HepG2 (cell line): Measurements from ENCODE around the gene CSK. TPM values are rescaled to one million over a fixed set of nuclear protein-coding genes. Genes with fewer than 3 reads are reported as not detected.

Experiments
- ATAC-seq: fragments of 200-7000 bp; cut with Tn5 transposase; 3 replicates; pipeline ENCODE4 v1.9.1; 2020; ENCODE audit warnings: mild to moderate bottlenecking, moderate library complexity
- BruUV-seq: library from RNA; stranded (reverse); fragments of 400-500 nt; replicated peaks from 2 replicates; lab custom pipeline; 2021; lab: Mats Ljungman, UMichigan
- CTCF ChIA-PET: fragments of 300-600 bp; formaldehyde crosslinking; extraction: SDS; loops from one replicate; lab custom pipeline; 2021; ENCODE audit warnings: low total read pairs, inconsistent platforms, low intra/inter-chr PET ratio; lab: Yijun Ruan, JAX
- POLR2A ChIA-PET: fragments of 350-600 bp; sonication (Branson Sonifier 250); formaldehyde crosslinking; loops from one replicate; lab custom pipeline; 2020; ENCODE audit warnings: antibody characterized with exemption, inconsistent platforms; lab: Yijun Ruan, JAX
- DNase-seq: peaks from one replicate; pipeline ENCODE4 v3.0.0-alpha.2; 2015; ENCODE audit warnings: low spot score
- FAIRE-seq: peaks from 3 replicates; lab custom pipeline; 2011; peaks lifted over from hg19 to GRCh38; lab: Jason Lieb, UNC
- H2AFZ ChIP-seq: one replicate; pipeline ENCODE4 v1.6.1; 2011; ENCODE audit warnings: low read length, inconsistent platforms
- H3K27ac ChIP-seq: fragments of 300-600 bp; 3 replicates; pipeline ENCODE4 v1.8.0; 2011; ENCODE audit warnings: mixed run types, mild to moderate bottlenecking, mixed read lengths, low read length, inconsistent platforms; ENCODE audit not compliant: insufficient read depth; ENCODE audit errors: extremely low read length
- H3K27me3 ChIP-seq, 2 experiments: fragments of 200-600 bp in 1 of 2; 2 replicates in 1 of 2; 3 replicates in 1 of 2; pipeline versions ENCODE4 v1.6.0 to v1.8.0; 2011; ENCODE audit warnings: low read length in 2 of 2, mild to moderate bottlenecking in 2 of 2, moderate library complexity in 2 of 2, inconsistent platforms in 1 of 2; ENCODE audit not compliant: insufficient read depth in 2 of 2, control insufficient read depth in 1 of 2
- H3K36me3 ChIP-seq, 2 experiments: fragments of 200-600 bp in 1 of 2; replicated peaks in 1 of 2; 2 replicates in 1 of 2; 3 replicates in 1 of 2; pipeline versions ENCODE4 v1.5.1 to v1.8.0; 2011; ENCODE audit warnings: low read length in 2 of 2, inconsistent platforms in 1 of 2; ENCODE audit not compliant: insufficient read depth in 2 of 2, control insufficient read depth in 1 of 2
- H3K4me1 ChIP-seq: 2 replicates; pipeline ENCODE4 v1.5.1; 2012; ENCODE audit warnings: low read length, inconsistent platforms; ENCODE audit not compliant: insufficient read depth
- H3K4me2 ChIP-seq: 2 replicates; pipeline ENCODE4 v1.6.0; 2011; ENCODE audit warnings: low read depth, low read length, inconsistent platforms
- H3K4me3 ChIP-seq, 3 experiments: fragments of 200-600 bp in 1 of 3; sonication (generic), shearing (Covaris generic) in 1 of 3; replicated peaks in 1 of 3; 2 replicates each; pipeline ENCODE4 v1.5.1; 2011 to 2016; ENCODE audit warnings: low read length in 3 of 3, inconsistent platforms in 2 of 3, low read depth in 2 of 3, mild to moderate bottlenecking in 2 of 3, control low read depth in 1 of 3, mixed read lengths in 1 of 3; ENCODE audit not compliant: insufficient read depth in 1 of 3
- H3K79me2 ChIP-seq: one replicate; pipeline ENCODE4 v1.6.1; 2011; ENCODE audit warnings: low read length, inconsistent platforms; ENCODE audit not compliant: insufficient read depth
- H3K9ac ChIP-seq: 2 replicates; pipeline ENCODE4 v1.6.0; 2011; ENCODE audit warnings: mild to moderate bottlenecking, low read depth, low read length, inconsistent platforms; ENCODE audit not compliant: insufficient read depth
- H3K9me3 ChIP-seq: 2 replicates; pipeline ENCODE4 v1.5.1; 2012; ENCODE audit warnings: mild to moderate bottlenecking, low read length
- H4K20me1 ChIP-seq: 2 replicates; pipeline ENCODE4 v1.6.0; 2011; ENCODE audit warnings: inconsistent platforms, mild to moderate bottlenecking, low read length, moderate library complexity; ENCODE audit not compliant: insufficient read depth
- ASH2L ChIP-seq: fragments of 300-600, 200-600 bp; sonication (generic); IDR thresholded peaks from 2 replicates; pipeline ENCODE4 v1.7.0; 2017; ENCODE audit warnings: low read depth, mild to moderate bottlenecking, moderate library complexity, mixed read lengths, low read length; ENCODE audit not compliant: insufficient read length
- HDAC1 ChIP-seq: sonication (generic); formaldehyde crosslinking; IDR thresholded peaks from 2 replicates; pipeline ENCODE4 v1.5.1; 2020; ENCODE audit warnings: mild to moderate bottlenecking, missing genetic modification reagents
- SP1 ChIP-seq, 2 experiments: fragments of 450-650 bp in 1 of 2; sonication (generic) in 1 of 2; formaldehyde crosslinking in 1 of 2; IDR thresholded peaks; 2 replicates each; pipeline versions ENCODE4 v1.4.0 to v1.6.1; 2016 to 2020; ENCODE audit warnings: missing genetic modification reagents in 1 of 2
- SRSF4 ChIP-seq: fragments of 200-400 bp; formaldehyde crosslinking; IDR thresholded peaks from one replicate; pipeline ENCODE4 v1.6.1; 2018; ENCODE audit warnings: mild to moderate bottlenecking, low read depth, low read length, moderate library complexity; ENCODE audit not compliant: poor library complexity, severe bottlenecking
- TBP ChIP-seq: sonication (generic); formaldehyde crosslinking; IDR thresholded peaks from 2 replicates; pipeline ENCODE4 v1.5.0; 2020; ENCODE audit warnings: missing genetic modification reagents
- ZFX ChIP-seq: sonication (generic); formaldehyde crosslinking; IDR thresholded peaks from 2 replicates; pipeline ENCODE4 v1.4.0; 2020; ENCODE audit warnings: mild to moderate bottlenecking, low read depth, missing genetic modification reagents, moderate library complexity
- ZNF225 ChIP-seq: sonication (generic); formaldehyde crosslinking; IDR thresholded peaks from 2 replicates; pipeline ENCODE4 v1.4.0; 2020; ENCODE audit warnings: mild to moderate bottlenecking, missing genetic modification reagents
- ZNF260 ChIP-seq: sonication (generic); formaldehyde crosslinking; IDR thresholded peaks from 2 replicates; pipeline ENCODE4 v1.4.0; 2020; ENCODE audit warnings: missing genetic modification reagents, low read depth, mild to moderate bottlenecking, borderline replicate concordance
- ZNF468 ChIP-seq: sonication (generic); formaldehyde crosslinking; IDR thresholded peaks from 2 replicates; pipeline ENCODE4 v1.8.0; 2022; ENCODE audit warnings: mild to moderate bottlenecking, moderate library complexity, missing genetic modification reagents
- ZSCAN5A ChIP-seq: sonication (generic); formaldehyde crosslinking; IDR thresholded peaks from 2 replicates; pipeline ENCODE4 v1.8.0; 2022; ENCODE audit warnings: mild to moderate bottlenecking, missing genetic modification reagents, borderline replicate concordance
- WGBS: methylation state at CpG from one replicate; pipeline ENCODE4 v1.1.6; 2017; ENCODE audit warnings: low lambda C conversion rate; 5-methylcytosine and 5-hydroxymethylcytosine counted together
- in situ Hi-C: cut with HindIII; loops from 2 replicates; pipeline ENCODE4 v1.10.0; 2017; ENCODE audit warnings: low pct_unique_long_range_greater_than_20kb; ENCODE audit not compliant: extremely low pct_ligation_motif_present
- intact Hi-C: fragments of 100-400 bp; cut with micrococcal nuclease; formaldehyde crosslinking; loops from one replicate; pipeline ENCODE4 v1.10.0; 2022; ENCODE audit not compliant: unreplicated experiment
- polyA plus RNA-seq, 8 experiments: library from polyadenylated mRNA; depleted of rRNA in 3 of 8; stranded (reverse) in 7 of 8; unstranded in 1 of 8; fragments of >200 nt; fragmentation: Illumina TruSeq in 4 of 8; extraction: Trizol in 4 of 8; gene quantifications; 2 replicates each; pipeline versions ENCODE4 v1.2.1 to v1.2.3, GENCODE V29; 2011 to 2016; ENCODE audit warnings: low read depth in 4 of 8, missing spikeins in 1 of 8, mixed read lengths in 1 of 8; ENCODE audit not compliant: insufficient read depth in 1 of 8
- total RNA-seq, 5 experiments: library from RNA; depleted of rRNA; stranded (reverse); fragments of >200 nt; fragmentation: Illumina TruSeq; extraction: Trizol; gene quantifications; 2 replicates each; pipeline ENCODE4 v1.2.3, GENCODE V29; 2016; ENCODE audit warnings: low read depth in 1 of 5

Gene CSK
- total and polyA plus RNA-seq, 2 of the 13 experiments (the other 11 are each of a cell fraction or from before 2014, with no cell fraction given): 12.5 to 21.3 TPM

- Histone ChIP-seq H3K4me3 (no peak overlapping the region), H3K4me2 (no peak overlapping the region), H2AFZ (no peak overlapping the region), H3K27me3 (no peaks in the 10 kb centered on the region), H4K20me1 (peaks cover 21% of the 10 kb centered on the region; the same call in 1 of the 2 replicates), H3K9me3 (no peaks in the 10 kb centered on the region), H3K27ac (no peak overlapping the region), H3K79me2 (peaks cover 17% of the 10 kb centered on the region), H3K36me3 (peaks cover 10 to 22% of the 10 kb centered on the region in 2 experiments; a peak in 3 of 5 replicates), H3K4me1 (peaks cover 15% of the 10 kb centered on the region), H3K9ac (no peak overlapping the region)
- WGBS: 95% methylated on average over 12 of the region's 12 CpGs
- ChIA-PET CTCF (interaction anchor here (1.0 kb wide), 1 partner anchor 22 kb away, joined by 3 read pairs; no protein-coding TSS in a partner anchor), POLR2A (interaction anchor here (0.6 to 3.7 kb wide), 5 partner anchors 10 to 195 kb away, joined by 3 to 13 read pairs (median 4); no protein-coding TSS in a partner anchor)
- ATAC-seq (no peak), FAIRE-seq (no peak), DNase-seq (no peak)
- BruUV-seq: no TSS peak
- intact Hi-C loops (no loop called here), in situ Hi-C loops (no loop called here)
- TF ChIP-seq SRSF4: no peak
- no peak for TF ChIP-seq ASH2L
- TF ChIP-seq ZSCAN5A (CRISPR knock-in tag): no peak
- TF ChIP-seq ZFX (CRISPR knock-in tag): no peak
- no peak for TF ChIP-seq TBP (CRISPR knock-in tag)
- no peak for TF ChIP-seq HDAC1 (CRISPR knock-in tag)
- no peak for TF ChIP-seq ZNF468 (CRISPR knock-in tag)
- TF ChIP-seq SP1 (IDR thresholded peaks at IDR 0.05): no peak
- no peak for TF ChIP-seq SP1 (CRISPR knock-in tag; IDR thresholded peaks at IDR 0.05)
- TF ChIP-seq ZNF260: no peak
- no peak for TF ChIP-seq ZNF225 (CRISPR knock-in tag)
- TF ChIP-seq, all 625 proteins: peak for 0
Measured at GRCh38 chr15:74793135-74794028, 11.5 kb downstream of the CSK start.
